K562 (cell line): ENCODE data around the gene ID4. TPM values are rescaled to one million over a fixed set of nuclear protein-coding genes. Genes with fewer than 3 reads are reported as not detected.

Experiments used
- BMI1 ChIP-seq: fragments of 150-350 bp; IDR thresholded peaks from 2 replicates; pipeline ENCODE4 v1.6.1; 2014; ENCODE audit warnings: low read length
- CBX3 ChIP-seq, 2 experiments: IDR thresholded peaks; 1 replicate in 1 of 2; 2 replicates in 1 of 2; pipeline ENCODE4 v1.6.1; 2012; ENCODE audit warnings: inconsistent platforms in 2 of 2, low read length in 2 of 2, borderline replicate concordance in 1 of 2, control low read depth in 1 of 2
- ELF4 ChIP-seq: fragments of 450-650 bp; formaldehyde crosslinking; IDR thresholded peaks from 2 replicates; pipeline ENCODE4 v1.4.0; 2022; ENCODE audit warnings: missing genetic modification characterization
- FOXJ2 ChIP-seq: fragments of 200-800 bp; sonication (Bioruptor generic); IDR thresholded peaks from 2 replicates; pipeline ENCODE4 v1.6.1; 2016; ENCODE audit warnings: missing genetic modification characterization, missing compliant biosample characterization
- HDAC6 ChIP-seq: IDR thresholded peaks from 2 replicates; pipeline ENCODE4 v1.6.1; 2012; ENCODE audit warnings: low read depth, mild to moderate bottlenecking, control low read depth, inconsistent platforms, low read length, moderate library complexity
- NBN ChIP-seq: fragments of 450-650 bp; IDR thresholded peaks from 2 replicates; pipeline ENCODE4 v1.6.1; 2016; ENCODE audit warnings: low read depth, mild to moderate bottlenecking
- PRMT5 ChIP-seq: sonication (generic); formaldehyde crosslinking; IDR thresholded peaks from 2 replicates; pipeline ENCODE4 v1.5.0; 2020; ENCODE audit warnings: missing genetic modification reagents
- RFX5 ChIP-seq: IDR thresholded peaks from 2 replicates; pipeline ENCODE4 v1.6.1; 2011; ENCODE audit warnings: low read depth, mild to moderate bottlenecking, improper control_type of control experiment, low read length
- TAF1 ChIP-seq: IDR thresholded peaks from 2 replicates; pipeline ENCODE4 v1.6.1; 2011; ENCODE audit warnings: mild to moderate bottlenecking, low read length, moderate library complexity; ENCODE audit not compliant: insufficient read depth, control insufficient read depth, severe bottlenecking; ENCODE audit errors: extremely low read depth
- TCFL5 ChIP-seq: fragments of 250-450 bp; sonication (Bioruptor Pico); conservative IDR thresholded peaks from 2 replicates; pipeline ENCODE4 v1.6.1; 2021; ENCODE audit warnings: mild to moderate bottlenecking, moderate library complexity, matching md5 sums
- ZKSCAN3 ChIP-seq: fragments of 250-450 bp; sonication (Bioruptor Pico); IDR thresholded peaks from 2 replicates; pipeline ENCODE4 v1.4.0; 2020
- ZNF174 ChIP-seq: fragments of 250-450 bp; sonication (Bioruptor Pico); IDR thresholded peaks from 2 replicates; pipeline ENCODE4 v1.4.0; 2020; ENCODE audit warnings: mild to moderate bottlenecking
- ZNF318 ChIP-seq, 2 experiments: fragments of 450-650 bp; IDR thresholded peaks; 2 replicates each; pipeline ENCODE4 v1.6.1; 2016; ENCODE audit warnings: mild to moderate bottlenecking in 2 of 2, borderline replicate concordance in 1 of 2, low read depth in 1 of 2, moderate library complexity in 1 of 2
- ZNF830 ChIP-seq: fragments of 250-450 bp; sonication (Bioruptor Pico); IDR thresholded peaks from 2 replicates; pipeline ENCODE4 v1.5.0; 2021; ENCODE audit warnings: mild to moderate bottlenecking
- polyA plus RNA-seq, 8 experiments: library from polyadenylated mRNA; depleted of rRNA in 4 of 8; stranded (reverse) in 5 of 8; unstranded in 3 of 8; fragments of >200 nt; fragmentation: Nextera tagmentation in 2 of 8; fragmentation: Illumina TruSeq in 1 of 8; extraction: Ambion mirVana in 2 of 8; extraction: Trizol in 1 of 8; gene quantifications; 2 replicates each; pipeline versions ENCODE4 v1.2.1 to v1.2.3, GENCODE V29; 2011 to 2014; ENCODE audit warnings: inconsistent platforms in 1 of 8, missing spikeins in 1 of 8
- total RNA-seq, 7 experiments: library from RNA; depleted of rRNA in 6 of 7; stranded (reverse); fragments of >200 nt in 6 of 7; fragmentation: Illumina TruSeq in 2 of 7; extraction: Trizol in 2 of 7; gene quantifications; 2 replicates each; pipeline versions ENCODE4 v1.2.1 to v1.2.3, GENCODE V29; 2011 to 2021; ENCODE audit warnings: low replicate concordance in 1 of 7
- TF ChIP-seq, protein P1 (sequence below): fragments of 450-650 bp; formaldehyde crosslinking; IDR thresholded peaks from 2 replicates; pipeline ENCODE4 v1.4.0; 2020; ENCODE audit warnings: mild to moderate bottlenecking, moderate library complexity
- TF ChIP-seq, protein P2 (sequence below): fragments of 250-450 bp; sonication (Bioruptor Pico); IDR thresholded peaks from 2 replicates; pipeline ENCODE4 v1.8.0; 2021; ENCODE audit warnings: borderline replicate concordance, mild to moderate bottlenecking, moderate library complexity; ENCODE audit not compliant: poor library complexity, severe bottlenecking

ID4 gene
- total and polyA plus RNA-seq, 9 of the 15 experiments (the other 6 are each of a cell fraction or from before 2014, with no cell fraction given): not detected

DNA sequence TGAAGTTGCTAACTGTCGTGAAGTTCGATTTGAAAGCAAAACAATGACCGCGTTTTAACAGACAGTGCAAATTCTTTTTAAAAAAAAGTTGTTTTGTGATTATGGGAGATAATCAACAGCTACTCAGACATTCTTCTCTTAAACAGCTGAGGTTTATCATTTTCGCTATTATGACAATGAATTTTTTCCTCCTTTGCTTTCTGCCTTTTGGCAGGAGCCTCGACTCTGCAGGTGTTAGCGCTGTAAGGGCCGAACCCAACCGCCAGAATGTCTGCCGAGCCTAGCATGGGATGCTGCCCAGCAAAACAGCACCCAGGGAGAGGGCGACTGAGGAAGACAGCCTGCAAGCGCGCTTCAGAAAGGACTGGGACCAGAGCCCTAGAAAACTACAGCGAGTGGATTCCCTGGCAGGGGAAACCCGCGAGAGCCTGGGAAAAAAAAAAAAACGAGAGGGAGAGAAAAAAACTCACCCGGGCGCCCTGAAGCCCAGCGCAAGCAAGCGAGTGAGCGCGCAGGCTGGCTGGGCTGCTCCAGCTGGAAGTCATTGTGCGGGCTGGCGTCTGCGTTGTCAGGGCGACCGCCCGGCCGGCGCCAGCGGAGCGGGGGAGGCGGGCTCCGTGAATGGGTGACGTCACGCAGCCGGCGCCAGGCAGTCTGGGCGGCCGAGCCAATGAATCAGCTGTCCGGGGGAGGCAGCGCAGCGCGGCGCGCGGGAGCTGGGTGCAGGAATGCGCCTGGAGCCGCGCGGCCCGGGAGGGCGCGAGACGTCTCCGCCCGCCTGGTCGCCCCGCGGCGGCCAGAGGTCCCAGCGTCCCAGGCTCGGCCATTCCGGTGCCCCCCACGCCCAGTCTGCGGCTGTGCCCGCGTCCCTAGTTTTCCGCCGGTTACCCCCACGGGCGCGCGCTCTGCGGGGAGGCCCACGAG lies 32.7 kb upstream of the ID4 start (continued):
- TF ChIP-seq ZNF318 (IDR thresholded peaks at IDR 0.05; ENCODE audit: borderline replicate concordance in 1 of 2, low read depth in 1 of 2) (0 out of 4 replicates have a peak, but pooled peaks of 1 of the 2 experiments have one; percentile 41), ZNF174 (no peak), RFX5 (0 out of 2 replicates have a peak, but pooled peaks have one; percentile 39), ZKSCAN3 (CRISPR knock-in tag) (no peak), TCFL5 (CRISPR knock-in tag) (no peak), FOXJ2 (tag) (peak; percentile 89; the same call in 1 of the 2 replicates), HDAC6 (0 out of 2 replicates have a peak, but pooled peaks have one; percentile 16), PRMT5 (no peak), ZNF830 (CRISPR knock-in tag) (no peak), TAF1 (peak; percentile 68), NBN (peak; percentile 92; the same call in 1 of the 2 replicates), CBX3 (IDR thresholded peaks at IDR 0.05; ENCODE audit: borderline replicate concordance in 1 of 2, low read length in 2 of 2) (peak in 1 of 2 experiments; percentile 45; a peak in 1 of 3 replicates), ELF4 (CRISPR knock-in tag) (no peak), BMI1 (peak; percentile 97)
- TF ChIP-seq, protein P1, sequence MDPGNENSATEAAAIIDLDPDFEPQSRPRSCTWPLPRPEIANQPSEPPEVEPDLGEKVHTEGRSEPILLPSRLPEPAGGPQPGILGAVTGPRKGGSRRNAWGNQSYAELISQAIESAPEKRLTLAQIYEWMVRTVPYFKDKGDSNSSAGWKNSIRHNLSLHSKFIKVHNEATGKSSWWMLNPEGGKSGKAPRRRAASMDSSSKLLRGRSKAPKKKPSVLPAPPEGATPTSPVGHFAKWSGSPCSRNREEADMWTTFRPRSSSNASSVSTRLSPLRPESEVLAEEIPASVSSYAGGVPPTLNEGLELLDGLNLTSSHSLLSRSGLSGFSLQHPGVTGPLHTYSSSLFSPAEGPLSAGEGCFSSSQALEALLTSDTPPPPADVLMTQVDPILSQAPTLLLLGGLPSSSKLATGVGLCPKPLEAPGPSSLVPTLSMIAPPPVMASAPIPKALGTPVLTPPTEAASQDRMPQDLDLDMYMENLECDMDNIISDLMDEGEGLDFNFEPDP (CRISPR knock-in tag): no peak
- TF ChIP-seq, protein P2, sequence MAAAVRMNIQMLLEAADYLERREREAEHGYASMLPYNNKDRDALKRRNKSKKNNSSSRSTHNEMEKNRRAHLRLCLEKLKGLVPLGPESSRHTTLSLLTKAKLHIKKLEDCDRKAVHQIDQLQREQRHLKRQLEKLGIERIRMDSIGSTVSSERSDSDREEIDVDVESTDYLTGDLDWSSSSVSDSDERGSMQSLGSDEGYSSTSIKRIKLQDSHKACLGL (CRISPR knock-in tag): no peak
